GM18505 (cell line): ENCODE data around the gene SLC8B1.

Experiments used
- ATAC-seq: cut with Tn5 transposase; IDR thresholded peaks from one replicate; pipeline ENCODE4 v1.9.1; 2021; ENCODE audit not compliant: unreplicated experiment
- POLR2A ChIP-seq: IDR thresholded peaks from 4 replicates; pipeline ENCODE4 v1.6.1; 2011; ENCODE audit warnings: borderline replicate concordance; ENCODE audit not compliant: insufficient read depth, insufficient read length; ENCODE audit errors: extremely low read depth

Gene SLC8B1

DNA sequence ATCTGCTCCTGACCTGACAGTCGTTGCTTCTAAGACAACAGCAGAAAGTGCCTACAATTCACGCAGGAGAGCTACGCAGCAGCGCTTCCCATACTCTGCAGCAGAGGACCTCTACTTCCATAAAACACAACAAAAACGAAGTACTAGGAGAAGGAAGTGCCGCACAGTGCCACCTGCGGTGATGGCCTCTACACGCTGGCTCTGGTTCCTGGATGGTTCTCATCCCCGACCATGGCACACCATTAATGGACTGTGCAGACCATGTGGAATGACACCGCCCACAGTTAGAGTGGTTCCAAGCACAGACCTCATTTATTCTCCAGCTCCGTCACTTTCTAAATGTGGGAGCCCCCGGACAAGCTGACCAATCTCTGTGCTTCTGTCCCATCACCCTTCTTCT lies 85.4 kb downstream of the SLC8B1 start:
- ATAC-seq, result no peak
- no peak for TF ChIP-seq POLR2A

DNA sequence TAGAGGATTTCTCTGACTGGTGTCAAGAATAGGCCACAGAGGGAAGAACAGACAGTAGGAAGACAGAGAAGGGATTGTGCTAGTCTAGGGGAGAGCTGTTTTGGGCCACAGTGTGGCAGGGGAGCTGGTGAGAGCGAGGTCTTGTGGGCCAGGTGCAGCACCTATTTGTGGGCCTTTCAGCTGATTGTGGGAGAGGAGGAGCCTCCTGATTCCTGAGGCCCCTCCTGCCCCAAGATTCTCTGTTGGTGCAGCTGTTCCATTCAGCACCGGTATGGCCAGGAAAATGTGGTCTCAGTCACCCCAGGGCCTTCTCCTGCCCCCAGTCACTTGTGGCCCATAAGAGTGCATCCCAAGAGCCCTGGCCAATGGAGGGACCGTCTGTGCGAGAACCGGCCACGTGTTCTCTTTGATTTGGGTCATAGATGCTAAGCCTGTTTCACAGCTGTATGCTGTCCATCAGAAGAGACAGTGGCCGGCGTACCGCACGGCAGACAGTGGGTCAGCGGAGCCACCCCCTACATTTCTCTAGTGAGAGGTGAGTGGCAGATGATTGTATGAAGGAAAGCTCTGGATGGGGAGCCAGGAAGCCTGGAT lies 86.0 kb downstream of the SLC8B1 start:
- no peak for ATAC-seq
- no peak for TF ChIP-seq POLR2A
